H1 (cell line): Measurements from ENCODE around the gene FBXO21. TPM values are rescaled to one million over a fixed set of nuclear protein-coding genes. Genes with fewer than 3 reads are reported as not detected.
"Not testable (repeated sequence)": the region's sequence is repeated elsewhere in the genome, so short reads cannot be mapped to it uniquely, and the experiment has no call there.

Source experiments
- CTCF ChIA-PET: fragments of 300-600 bp; sonication (Branson Sonifier 250); formaldehyde crosslinking; loops from one replicate; lab custom pipeline; 2021; ENCODE audit not compliant: partially characterized antibody; lab: Charles Lee
- POLR2A ChIA-PET: fragments of 300-600 bp; sonication (Branson Sonifier 250); formaldehyde crosslinking; loops from one replicate; lab custom pipeline; 2021; ENCODE audit warnings: inconsistent platforms; ENCODE audit not compliant: partially characterized antibody; lab: Charles Lee
- DNase-seq, 2 experiments: peaks; one replicate each; pipeline versions ENCODE4 v3.0.0 to v3.0.0-alpha.2; 2010 to 2022; ENCODE audit warnings: low spot score in 2 of 2, low read depth in 1 of 2, mixed read lengths in 1 of 2
- FAIRE-seq: peaks from 2 replicates; lab custom pipeline; 2011; peaks lifted over from hg19 to GRCh38; lab: Jason Lieb, UNC
- H2AFZ ChIP-seq: 2 replicates; pipeline ENCODE4 v1.8.1; 2012; ENCODE audit warnings: low read length, inconsistent platforms
- H2AK5ac ChIP-seq: 2 replicates; pipeline ENCODE4 v1.6.1; 2013; ENCODE audit warnings: low read depth, low read length
- H2BK120ac ChIP-seq: replicated peaks from 2 replicates; pipeline ENCODE3; 2013; ENCODE audit warnings: low read depth, low read length, inconsistent platforms
- H2BK12ac ChIP-seq: 2 replicates; pipeline ENCODE4 v1.6.1; 2013; ENCODE audit warnings: low read depth, low read length
- H2BK15ac ChIP-seq: 2 replicates; pipeline ENCODE4 v1.6.1; 2013; ENCODE audit warnings: low read length
- H2BK20ac ChIP-seq: 2 replicates; pipeline ENCODE4 v1.6.1; 2013; ENCODE audit warnings: low read length
- H2BK5ac ChIP-seq: 2 replicates; pipeline ENCODE4 v1.6.1; 2013; ENCODE audit warnings: low read depth, low read length
- H3K14ac ChIP-seq: 2 replicates; pipeline ENCODE4 v1.6.1; 2013; ENCODE audit warnings: inconsistent platforms; ENCODE audit not compliant: insufficient read length
- H3K18ac ChIP-seq: 2 replicates; pipeline ENCODE4 v1.6.1; 2013; ENCODE audit warnings: low read length; ENCODE audit errors: extremely low read depth
- H3K23ac ChIP-seq: 2 replicates; pipeline ENCODE4 v1.6.1; 2013; ENCODE audit warnings: inconsistent platforms; ENCODE audit not compliant: insufficient read length
- H3K23me2 ChIP-seq: 2 replicates; pipeline ENCODE4 v1.6.1; 2013; ENCODE audit warnings: low read depth, low read length
- H3K27ac ChIP-seq: 2 replicates; pipeline ENCODE4 v1.6.1; 2011; ENCODE audit warnings: low read depth, low read length, inconsistent platforms
- H3K27me3 ChIP-seq, 4 experiments: replicated peaks in 1 of 4; 1 replicate in 1 of 4; 2 replicates in 3 of 4; pipeline versions ENCODE4 v1.6.1 to v1.8.1; 2011 to 2013; ENCODE audit warnings: low read length in 3 of 4, mild to moderate bottlenecking in 3 of 4, inconsistent platforms in 2 of 4, mixed read lengths in 2 of 4, moderate library complexity in 1 of 4; ENCODE audit not compliant: control insufficient read depth in 3 of 4, insufficient read depth in 3 of 4; ENCODE audit errors: extremely low read depth in 1 of 4
- H3K36me3 ChIP-seq, 4 experiments: 2 replicates each; pipeline versions ENCODE4 v1.6.1 to v1.8.1; 2011 to 2013; ENCODE audit warnings: mild to moderate bottlenecking in 4 of 4, low read length in 3 of 4, moderate library complexity in 2 of 4, control low read depth in 1 of 4, inconsistent platforms in 1 of 4; ENCODE audit not compliant: insufficient read depth in 4 of 4, control insufficient read depth in 2 of 4
- H3K4ac ChIP-seq: replicated peaks from 2 replicates; pipeline ENCODE3; 2013; ENCODE audit warnings: low read length, low read depth, mixed read lengths, inconsistent platforms; ENCODE audit not compliant: insufficient read length
- H3K4me1 ChIP-seq, 4 experiments: replicated peaks in 1 of 4; 1 replicate in 1 of 4; 2 replicates in 3 of 4; pipeline versions ENCODE4 v1.6.1 to v1.8.1; 2011 to 2013; ENCODE audit warnings: low read length in 3 of 4, inconsistent platforms in 2 of 4, mixed read lengths in 1 of 4; ENCODE audit not compliant: insufficient read depth in 4 of 4, control insufficient read depth in 3 of 4
- H3K4me2 ChIP-seq, 2 experiments: 2 replicates each; pipeline versions ENCODE4 v1.6.1 to v1.8.1; 2011 to 2013; ENCODE audit warnings: low read depth in 2 of 2, low read length in 2 of 2, control low read depth in 1 of 2, inconsistent platforms in 1 of 2, mild to moderate bottlenecking in 1 of 2; ENCODE audit not compliant: insufficient read depth in 1 of 2
- H3K4me3 ChIP-seq, 4 experiments: fragments of 200-600, 300-600 bp in 1 of 4; sonication (generic), shearing (Covaris generic), sonication (Bioruptor Twin) in 1 of 4; 2 replicates each; pipeline versions ENCODE4 v1.5.1 to v1.8.1; 2011 to 2016; ENCODE audit warnings: low read length in 4 of 4, low read depth in 3 of 4, control low read depth in 2 of 4, inconsistent platforms in 2 of 4, mild to moderate bottlenecking in 2 of 4, mixed read lengths in 1 of 4, moderate library complexity in 1 of 4; ENCODE audit not compliant: insufficient read depth in 2 of 4; ENCODE audit errors: extremely low read depth in 1 of 4
- H3K56ac ChIP-seq: replicated peaks from 2 replicates; pipeline ENCODE3; 2013; ENCODE audit warnings: low read depth, mild to moderate bottlenecking, mixed read lengths, low read length, inconsistent platforms; ENCODE audit not compliant: insufficient read length
- H3K79me1 ChIP-seq: 2 replicates; pipeline ENCODE4 v1.6.1; 2013; ENCODE audit warnings: low read depth, low read length, control low read depth
- H3K79me2 ChIP-seq, 2 experiments: 2 replicates each; pipeline versions ENCODE4 v1.6.1 to v1.8.1; 2012 to 2013; ENCODE audit warnings: low read length in 2 of 2, mild to moderate bottlenecking in 2 of 2, inconsistent platforms in 1 of 2; ENCODE audit not compliant: insufficient read depth in 2 of 2, control insufficient read depth in 1 of 2
- H3K9ac ChIP-seq, 4 experiments: replicated peaks in 1 of 4; 1 replicate in 1 of 4; 2 replicates in 3 of 4; pipeline versions ENCODE4 v1.6.1 to v1.8.1; 2011 to 2013; ENCODE audit warnings: low read depth in 3 of 4, low read length in 3 of 4, control low read depth in 2 of 4, mild to moderate bottlenecking in 2 of 4, moderate library complexity in 2 of 4, inconsistent platforms in 1 of 4; ENCODE audit errors: extremely low read depth in 1 of 4
- H3K9me3 ChIP-seq, 2 experiments: 2 replicates each; pipeline versions ENCODE4 v1.6.1 to v1.8.1; 2012 to 2013; ENCODE audit warnings: mild to moderate bottlenecking in 2 of 2, moderate library complexity in 2 of 2, control low read depth in 1 of 2, inconsistent platforms in 1 of 2, low read depth in 1 of 2, low read length in 1 of 2, mixed read lengths in 1 of 2; ENCODE audit not compliant: insufficient read depth in 2 of 2
- H4K20me1 ChIP-seq, 2 experiments: replicated peaks in 1 of 2; 2 replicates each; pipeline versions ENCODE3 to v1.8.1; 2011 to 2013; ENCODE audit warnings: inconsistent platforms in 2 of 2, low read length in 2 of 2, mild to moderate bottlenecking in 1 of 2; ENCODE audit not compliant: insufficient read depth in 2 of 2, control insufficient read depth in 1 of 2
- H4K5ac ChIP-seq: 2 replicates; pipeline ENCODE4 v1.6.1; 2013; ENCODE audit warnings: low read length, low read depth, mixed read lengths, inconsistent platforms; ENCODE audit not compliant: insufficient read length
- H4K8ac ChIP-seq: 2 replicates; pipeline ENCODE4 v1.8.0; 2013; ENCODE audit warnings: mild to moderate bottlenecking, moderate library complexity, low read length, inconsistent platforms; ENCODE audit not compliant: insufficient read depth; ENCODE audit errors: extremely low read depth
- H4K91ac ChIP-seq: replicated peaks from 2 replicates; pipeline ENCODE3; 2013; ENCODE audit warnings: low read length, mixed read lengths, inconsistent platforms; ENCODE audit not compliant: insufficient read length
- WGBS, 2 experiments: shearing (Covaris generic) in 1 of 2; methylation state at CpG; one replicate each; pipeline versions ENCODE4 v1.1.6 to v1.1.7; 2013 to 2015; ENCODE audit warnings: low lambda C conversion rate in 2 of 2, mixed read lengths in 2 of 2, inconsistent platforms in 1 of 2, low coverage in 1 of 2, missing lambda C conversion rate in 1 of 2; ENCODE audit not compliant: insufficient replicate concordance in 2 of 2, insufficient coverage in 1 of 2, insufficient read length in 1 of 2; ENCODE audit errors: extremely low coverage in 1 of 2, missing lambda C conversion rate in 1 of 2; 5-methylcytosine and 5-hydroxymethylcytosine counted together
- polyA plus RNA-seq, 7 experiments: library from polyadenylated mRNA; depleted of rRNA in 3 of 7; stranded (reverse) in 5 of 7; unstranded in 2 of 7; fragments of >200 nt in 5 of 7; fragments of 200-250 nt in 2 of 7; gene quantifications; 1 replicate in 5 of 7; 2 replicates in 1 of 7; 4 replicates in 1 of 7; pipeline versions ENCODE4 v1.2.1 to v1.2.3, GENCODE V29; 2011 to 2013; ENCODE audit warnings: missing spikeins in 2 of 7, mixed read lengths in 2 of 7
- total RNA-seq: library from RNA; stranded (reverse); fragmentation: NEBNext Ultra II Directional; extraction: Animal tissue kit (Norgen Biotek cat#: 25700); gene quantifications from 2 replicates; pipeline ENCODE4 v1.2.1, GENCODE V29; 2021

The FBXO21 gene
- total and polyA plus RNA-seq, 2 of the 8 experiments (the other 6 are each of a cell fraction or from before 2014, with no cell fraction given): 57.0 to 80.6 TPM

- H3K4me3 ChIP-seq, DNase-seq, H2BK5ac ChIP-seq, FAIRE-seq, H3K9me3 ChIP-seq, H3K27ac ChIP-seq, H2AK5ac ChIP-seq, H2BK20ac ChIP-seq, H4K8ac ChIP-seq, H3K18ac ChIP-seq, H3K9ac ChIP-seq, H4K5ac ChIP-seq, H4K91ac ChIP-seq, H3K4me2 ChIP-seq, H3K23ac ChIP-seq, H2BK12ac ChIP-seq, H3K4me1 ChIP-seq, H3K14ac ChIP-seq, H4K20me1 ChIP-seq, H2BK120ac ChIP-seq, H2AFZ ChIP-seq, POLR2A ChIA-PET, H3K79me1 ChIP-seq, H3K56ac ChIP-seq, H3K36me3 ChIP-seq, H3K79me2 ChIP-seq, H3K4ac ChIP-seq, H3K23me2 ChIP-seq, H2BK15ac ChIP-seq: not testable (repeated sequence)
- CTCF ChIA-PET: interaction anchor here (0.6 to 8.3 kb wide), 5 partner anchors 10 to 60 kb away, joined by 3 to 43 read pairs (median 3); no protein-coding TSS in a partner anchor
- H3K27me3 ChIP-seq: peaks cover 5 to 15% (median 10%) of the 10 kb centered on the region in 4 experiments
- whole genome bisulfite sequencing, 2 experiments: 94% methylated on average over 10 of the region's 10 CpGs; no CpG with 5 or more reads in 1 of the 2 experiments
These were observed 95.1 kb downstream of the FBXO21 start for GRCh38 chr12:117095191-117095590.
